HFFc6 (cell line): Measurements from ENCODE around the gene DCHS1. TPM values are rescaled to one million over a fixed set of nuclear protein-coding genes. Genes with fewer than 3 reads are reported as not detected.

Source experiments
- DNase-seq: peaks from one replicate; pipeline ENCODE4 v3.0.0-alpha.2; 2018
- H3K27ac Mint-ChIP-seq: 2 replicates; pipeline ENCODE4 v1.8.0; 2020; ENCODE audit warnings: mild to moderate bottlenecking, mixed read lengths
- H3K27me3 Mint-ChIP-seq: 2 replicates; pipeline ENCODE4 v1.8.0; 2021; ENCODE audit warnings: mild to moderate bottlenecking, moderate library complexity, mixed read lengths; ENCODE audit not compliant: insufficient read depth
- H3K36me3 Mint-ChIP-seq: 2 replicates; pipeline ENCODE4 v1.8.0; 2021; ENCODE audit warnings: low read depth, mixed read lengths
- H3K4me1 Mint-ChIP-seq: 2 replicates; pipeline ENCODE4 v1.8.0; 2020; ENCODE audit warnings: low read depth, mixed read lengths
- H3K4me3 Mint-ChIP-seq: 2 replicates; pipeline ENCODE4 v1.8.0; 2020; ENCODE audit warnings: mild to moderate bottlenecking, moderate library complexity, mixed read lengths
- H3K9me3 Mint-ChIP-seq: 2 replicates; pipeline ENCODE4 v1.8.0; 2020; ENCODE audit warnings: mild to moderate bottlenecking, mixed read lengths
- CTCF ChIP-seq: fragments of 200-600 bp; sonication (generic); IDR thresholded peaks from 2 replicates; pipeline ENCODE4 v1.5.0; 2021; ENCODE audit warnings: antibody characterized with exemption, mild to moderate bottlenecking
- total RNA-seq, 6 experiments: library from RNA; stranded (reverse); fragmentation: NEBNext Ultra II Directional; extraction: Animal tissue kit (Norgen Biotek cat#: 25700); gene quantifications; 2 replicates in 1 of 6; 3 replicates in 5 of 6; pipeline ENCODE4 v1.2.3, GENCODE V29; 2021

Gene DCHS1
- total RNA-seq, 6 experiments from 2014 or later: 1.4 to 2.8 (median 2.3) TPM

GRCh38 chr11:6572215-6572614 lies 83.4 kb downstream of the DCHS1 start:
- Mint-ChIP-seq H3K36me3 (no peaks in the 10 kb centered on the region), H3K4me3 (no peak overlapping the region), H3K27me3 (no peaks in the 10 kb centered on the region), H3K4me1 (peaks cover 46% of the 10 kb centered on the region), H3K9me3 (no peaks in the 10 kb centered on the region), H3K27ac (peak overlapping the region; percentile 32; the same call in 1 of the 2 replicates)
- DNase-seq: peak; percentile 66
- TF ChIP-seq CTCF: no peak

- Mint-ChIP-seq H3K9me3 (no peaks in the 10 kb centered on the region), H3K36me3 (no peaks in the 10 kb centered on the region), H3K4me3 (no peak overlapping the region), H3K27ac (peak overlapping the region; percentile 32; the same call in 1 of the 2 replicates), H3K27me3 (no peaks in the 10 kb centered on the region), H3K4me1 (peaks cover 39% of the 10 kb centered on the region)
- TF ChIP-seq CTCF: no peak
- DNase-seq: no peak
Measured at GRCh38 chr11:6571434-6572008, 84.1 kb downstream of the DCHS1 start.

Other genes with a start within 250 kb of the DCHS1 start
- 10 to 100 TPM; 32.3 to 38.7 (median 35.4) TPM for gene APBB1, start 236.7 kb downstream of the DCHS1 start, total RNA-seq
- under 1 TPM; 0.29 to 0.76 (median 0.55) TPM for gene HPX, start 214.8 kb downstream of the DCHS1 start, total RNA-seq
- 10 to 100 TPM; 14.3 to 19.1 (median 17.4) TPM for gene TRIM3, start 181.9 kb downstream of the DCHS1 start, total RNA-seq
- gene ARFIP2, start 174.5 kb downstream of the DCHS1 start, total RNA-seq: 10 to 100 TPM; 60.9 to 72.4 (median 67.7) TPM
- 10 to 100 TPM; 29.0 to 39.3 (median 31.0) TPM for gene TIMM10B, start 174.3 kb downstream of the DCHS1 start, total RNA-seq
- gene DNHD1, start 158.5 kb downstream of the DCHS1 start, total RNA-seq: 1 to 10 TPM; 1.4 to 2.3 (median 1.6) TPM
- 10 to 100 TPM; 18.5 to 26.7 (median 20.2) TPM for gene RRP8, start 52.2 kb downstream of the DCHS1 start, total RNA-seq
- 100 to 1,000 TPM; 195 to 245 (median 223) TPM for gene ILK, start 52.0 kb downstream of the DCHS1 start, total RNA-seq
- 100 to 1,000 TPM; 148 to 205 (median 192) TPM for gene TAF10, start 43.6 kb downstream of the DCHS1 start, total RNA-seq
- gene TPP1, start 36.4 kb downstream of the DCHS1 start, total RNA-seq: 10 to 100 TPM; 50.1 to 61.7 (median 54.1) TPM
- gene MRPL17, start 27.5 kb upstream of the DCHS1 start, total RNA-seq: 100 to 1,000 TPM in 1 of 6 experiments, 10 to 100 TPM in 5; 79.5 to 111 (median 89.4) TPM
- gene OR2AG2, start 116.2 kb upstream of the DCHS1 start, total RNA-seq: under 1 TPM in 5 of 6 experiments, not detected in 1; 0.07 to 0.14 (median 0.08) TPM
- gene OR2AG1, start 127.2 kb upstream of the DCHS1 start, total RNA-seq: not detected
- under 1 TPM in 1 of 6 experiments, not detected in 5; 0.12 TPM for gene OR6A2, start 143.9 kb upstream of the DCHS1 start, total RNA-seq
- not detected for gene OR10A5, start 189.9 kb upstream of the DCHS1 start, total RNA-seq
- gene OR10A2, start 207.2 kb upstream of the DCHS1 start, total RNA-seq: not detected
- not detected for gene OR10A4, start 220.8 kb upstream of the DCHS1 start, total RNA-seq
- gene OR2D2, start 236.7 kb upstream of the DCHS1 start, total RNA-seq: not detected